Stimulated activated CD4-positive, alpha-beta T cell treated with anti-CD3 and anti-CD28 coated beads, Interleukin-4, amount 100 ng/mL, for 48 hours (primary cell): Measurements from ENCODE around the gene PPP1R9B.

ENCODE experiments used
- DNase-seq, 2 donors: peaks; one replicate each; pipeline ENCODE4 v3.0.0-alpha.2; 2020; ENCODE audit warnings: low read depth in 2 of 2

PPP1R9B gene

GRCh38 chr17:50125420-50125997, 25.0 kb downstream of the PPP1R9B start:
- DNase-seq, result no peak

GRCh38 chr17:50123649-50124349, 26.7 kb downstream of the PPP1R9B start:
- DNase-seq, result no peak

GRCh38 chr17:50122945-50123344, 27.5 kb downstream of the PPP1R9B start:
- DNase-seq, result no peak

- no peak for DNase-seq
Measured at GRCh38 chr17:50120475-50121253, 29.8 kb downstream of the PPP1R9B start.

GRCh38 chr17:50118828-50119218, 31.7 kb downstream of the PPP1R9B start:
- no peak for DNase-seq

- DNase-seq, result no peak
Measured at GRCh38 chr17:50118076-50118827, 32.2 kb downstream of the PPP1R9B start.

GRCh38 chr17:50117202-50118051, 33.0 kb downstream of the PPP1R9B start:
- peak; percentile 40 to 57 for DNase-seq

- DNase-seq, result no peak
Measured at GRCh38 chr17:50115756-50116155, 34.7 kb downstream of the PPP1R9B start.

- DNase-seq, result no peak
Measured at GRCh38 chr17:50114849-50115357, 35.6 kb downstream of the PPP1R9B start.

GRCh38 chr17:50114401-50114800, 36.1 kb downstream of the PPP1R9B start:
- DNase-seq, result no peak

GRCh38 chr17:50113624-50114320, 36.7 kb downstream of the PPP1R9B start:
- DNase-seq, result no peak

- DNase-seq, result no peak
Measured at GRCh38 chr17:50112694-50113093, 37.8 kb downstream of the PPP1R9B start.

- DNase-seq, result no peak
Measured at GRCh38 chr17:50111673-50112655, 38.5 kb downstream of the PPP1R9B start.

GRCh38 chr17:50110591-50111349, 39.7 kb downstream of the PPP1R9B start:
- no peak for DNase-seq

GRCh38 chr17:50109785-50110184, 40.7 kb downstream of the PPP1R9B start:
- no peak for DNase-seq

GRCh38 chr17:50109207-50109606, 41.3 kb downstream of the PPP1R9B start:
- DNase-seq, result no peak

- no peak for DNase-seq
Measured at GRCh38 chr17:50108556-50108955, 41.9 kb downstream of the PPP1R9B start.

- DNase-seq, result no peak
Measured at GRCh38 chr17:50107790-50108414, 42.6 kb downstream of the PPP1R9B start.
